NCI-H524 (cell line): Measurements from ENCODE around the gene TLL1.
A peak's percentile ranks its signal among the peaks of the same experiment; 100 is the strongest.

Source experiments
- DNase-seq, 2 experiments: peaks; one replicate each; lab custom pipeline; 2025; lab: John Stamatoyannopoulos, UW

The TLL1 gene

GRCh38 chr4:165894159-165894558, 21.1 kb downstream of the TLL1 start:
- DNase-seq = no peak

DNA sequence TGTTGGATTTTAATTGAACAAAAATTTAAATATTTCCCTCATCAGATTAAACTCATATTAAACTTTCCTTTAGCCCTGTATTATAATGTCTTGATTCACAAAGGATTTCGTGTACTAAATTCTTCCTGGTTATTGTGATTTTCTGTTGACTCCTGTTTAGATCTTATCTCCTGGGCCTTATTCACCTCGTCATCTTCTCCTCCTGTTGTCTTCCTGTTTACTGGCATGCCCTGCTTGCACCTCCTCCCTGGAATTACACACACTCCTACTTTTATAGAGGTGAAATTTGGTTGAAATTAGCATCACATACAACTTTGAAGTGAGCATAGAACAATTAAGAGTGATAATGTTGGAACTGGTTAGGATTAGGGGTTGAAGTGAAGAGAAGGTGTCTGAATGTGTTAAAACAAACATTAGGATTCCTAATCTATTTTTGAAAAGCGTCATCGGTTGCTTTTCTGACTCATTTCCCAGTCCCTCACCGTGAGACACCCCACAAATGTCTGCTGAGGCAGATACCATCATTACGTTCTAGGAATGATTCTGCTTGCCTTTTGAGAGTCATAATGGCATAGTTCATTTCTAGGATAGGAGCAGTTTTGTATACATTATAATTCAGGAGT, 32.5 kb downstream of the TLL1 start:
- no peak for DNase-seq

DNA sequence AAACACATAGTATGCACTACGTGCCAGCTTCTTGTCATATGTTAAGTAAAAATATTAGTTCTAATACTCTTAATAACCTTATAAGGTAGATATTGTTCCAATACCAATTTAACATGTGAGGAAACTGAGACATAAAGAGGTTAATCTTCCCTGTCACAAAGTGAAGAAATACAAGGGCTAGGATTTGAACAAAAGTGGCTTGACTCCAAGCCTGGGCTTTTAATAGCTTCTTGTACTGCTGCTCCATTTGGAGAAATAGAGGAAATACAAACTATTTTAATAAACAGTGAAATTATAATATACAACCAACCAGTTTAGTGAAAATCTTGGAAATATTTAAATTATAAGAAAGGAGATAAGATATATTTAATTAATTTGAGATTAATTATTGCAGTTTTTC, 33.2 kb downstream of the TLL1 start:
- no peak for DNase-seq

DNA sequence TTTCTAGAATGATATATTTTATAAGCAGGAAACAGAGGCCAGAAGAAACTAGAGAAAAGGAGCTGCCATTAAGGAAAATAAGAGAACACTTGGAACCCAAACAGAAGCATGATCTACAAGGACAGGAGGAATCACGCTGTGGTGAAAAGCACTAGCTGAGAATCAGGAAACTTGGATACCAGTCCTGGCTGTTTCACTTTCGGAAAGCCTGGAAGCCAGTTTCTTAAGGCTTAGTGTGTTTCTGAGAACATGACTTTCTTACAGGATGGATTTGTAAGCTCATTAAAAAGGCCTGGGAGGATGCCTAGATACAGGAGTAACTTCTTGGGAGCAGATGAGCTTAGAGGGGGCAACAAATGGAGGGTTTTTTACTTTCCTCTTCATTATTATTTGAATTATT, 36.9 kb downstream of the TLL1 start:
- DNase-seq = no peak

- no peak for DNase-seq
Measured at GRCh38 chr4:165915215-165915614, 42.2 kb downstream of the TLL1 start.

DNA sequence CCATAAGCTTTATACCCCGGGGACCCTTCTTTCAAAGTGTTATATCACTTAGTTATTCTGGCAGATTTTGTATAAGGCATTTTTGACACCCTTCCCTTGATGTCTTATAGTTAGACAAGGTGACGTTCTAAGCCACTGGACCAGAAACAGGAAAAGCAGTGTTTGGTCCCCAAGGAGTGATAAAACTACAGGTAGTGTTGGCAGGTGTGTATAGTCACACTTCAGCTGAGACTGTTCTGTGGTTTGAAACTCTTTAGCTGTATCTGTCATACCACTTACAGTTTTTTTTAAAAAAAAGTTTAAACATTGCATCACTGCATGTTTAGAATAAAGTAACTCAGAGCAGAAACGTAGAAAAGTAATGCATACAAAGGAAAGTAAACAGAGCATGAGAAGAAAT, 48.5 kb downstream of the TLL1 start:
- no peak for DNase-seq

DNA sequence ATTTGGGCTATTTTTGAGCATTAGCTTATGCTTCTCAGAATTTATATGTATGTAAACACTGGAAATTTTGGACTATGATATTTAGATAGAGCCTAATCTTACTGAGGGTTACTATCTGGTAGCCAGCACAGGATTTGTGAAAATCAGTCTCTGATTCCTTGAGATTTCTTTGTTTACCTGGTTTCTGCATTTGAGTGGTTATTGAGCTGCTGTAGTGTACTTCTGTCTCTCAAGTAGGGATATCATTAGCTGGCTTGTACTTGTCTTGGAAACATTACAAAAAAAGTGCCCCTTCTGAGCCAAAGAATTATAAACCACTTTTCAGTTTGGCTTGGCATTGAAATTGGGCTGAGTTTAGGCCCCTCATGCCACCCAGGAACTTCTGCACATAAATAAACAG, 49.7 kb downstream of the TLL1 start:
- peak in 1 of 2 experiments; percentile 20 for DNase-seq

GRCh38 chr4:165926307-165926706, 53.3 kb downstream of the TLL1 start:
- no peak for DNase-seq

- DNase-seq = peak; percentile 1 to 39
Measured at GRCh38 chr4:165927366-165927765, 54.3 kb downstream of the TLL1 start.

DNA sequence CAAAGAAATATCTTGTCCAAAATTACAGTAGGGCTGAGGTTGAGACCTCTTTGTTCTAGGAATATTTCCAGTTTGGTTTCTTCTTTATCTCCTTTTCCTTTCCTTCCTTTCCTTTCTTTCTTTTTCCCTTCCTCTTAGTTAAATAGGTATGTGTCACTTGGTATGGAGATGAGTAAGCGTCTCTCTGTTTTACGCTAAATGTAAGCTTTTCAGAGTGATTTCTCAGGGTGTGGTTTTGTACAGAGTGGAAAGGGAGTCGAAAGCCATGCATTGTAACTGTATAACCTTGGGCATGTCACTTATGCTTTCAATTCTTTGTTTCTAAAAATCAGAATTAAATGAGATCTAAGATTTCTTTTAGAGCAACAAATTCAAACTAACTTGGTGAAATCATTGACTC, 54.8 kb downstream of the TLL1 start:
- DNase-seq = no peak

DNA sequence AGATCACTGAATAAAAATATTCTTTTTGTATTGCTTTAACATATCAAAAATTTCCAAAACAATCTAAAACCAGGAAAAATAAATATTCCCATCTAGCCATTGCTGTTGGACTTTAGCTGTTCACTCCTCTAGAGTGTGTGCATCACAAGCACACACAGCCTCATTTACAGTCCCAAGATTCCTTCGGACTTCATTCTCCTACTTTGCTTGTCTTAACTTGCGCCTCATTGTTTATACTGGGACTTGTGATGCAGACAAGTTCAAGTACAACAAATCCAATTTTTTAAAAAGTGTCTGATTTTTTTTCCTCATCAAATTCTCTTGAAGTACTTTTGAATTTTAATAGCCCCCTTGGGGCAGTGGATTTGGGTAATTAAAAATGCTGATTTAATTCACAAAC, 55.6 kb downstream of the TLL1 start:
- no peak for DNase-seq

DNA sequence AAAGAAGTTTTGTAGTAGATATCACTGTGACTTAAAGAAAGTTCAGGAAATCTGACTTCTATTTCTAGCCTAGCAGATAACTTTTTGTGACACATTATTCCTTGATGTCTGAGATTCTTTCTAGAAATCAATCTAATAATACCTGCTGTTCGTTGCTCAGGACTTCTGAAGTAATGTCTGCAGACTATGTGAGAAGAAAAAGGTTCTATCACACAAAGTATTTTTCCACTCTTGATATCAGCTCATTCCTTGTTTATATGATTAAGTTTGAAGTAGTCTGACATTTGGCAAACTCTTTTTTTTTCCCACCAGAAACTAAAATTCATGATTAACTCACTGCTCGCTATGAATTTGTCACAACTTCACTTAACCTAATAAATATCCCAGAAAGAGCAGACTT, 56.6 kb downstream of the TLL1 start:
- DNase-seq = no peak

GRCh38 chr4:165931741-165932140, 58.7 kb downstream of the TLL1 start:
- DNase-seq = peak in 1 of 2 experiments; percentile 19

DNA sequence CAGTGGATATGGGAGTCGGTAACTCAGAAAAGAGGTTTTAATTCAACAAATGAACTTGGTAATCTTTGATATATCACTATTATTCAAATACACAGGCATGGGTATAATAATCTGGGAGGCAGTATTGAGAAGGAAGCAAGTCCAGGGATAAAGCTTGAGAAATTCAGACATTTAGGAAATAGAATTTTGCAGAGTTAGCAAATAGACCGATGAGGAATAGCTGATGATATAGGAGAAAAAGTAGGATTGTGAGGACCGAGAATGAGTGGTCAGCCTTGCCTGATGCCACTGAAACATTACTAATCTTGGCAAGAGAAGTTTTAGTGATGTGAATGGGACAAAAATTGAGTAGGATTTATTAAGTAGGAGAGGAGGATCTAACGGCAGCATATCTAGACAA, 71.9 kb downstream of the TLL1 start:
- no peak for DNase-seq

DNA sequence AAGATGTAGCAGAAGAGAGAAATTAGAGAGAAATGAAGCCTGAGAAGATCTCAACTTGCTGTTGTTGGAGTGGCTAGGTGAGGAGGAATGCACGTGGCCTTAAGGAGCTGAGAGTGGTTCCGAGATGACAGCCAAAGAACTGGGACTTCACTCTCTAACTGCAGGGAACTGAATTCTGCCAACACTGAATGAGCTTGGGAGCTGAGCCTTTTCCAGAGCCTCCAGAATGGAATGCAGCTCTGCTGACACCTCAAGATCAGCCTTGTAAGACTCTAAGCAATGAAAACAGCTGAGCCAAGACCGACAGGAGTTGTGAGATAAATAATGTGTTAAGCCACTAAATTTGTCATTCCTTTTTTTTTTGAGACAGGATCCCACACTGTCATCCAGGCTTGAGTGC, 73.0 kb downstream of the TLL1 start:
- no peak for DNase-seq

DNA sequence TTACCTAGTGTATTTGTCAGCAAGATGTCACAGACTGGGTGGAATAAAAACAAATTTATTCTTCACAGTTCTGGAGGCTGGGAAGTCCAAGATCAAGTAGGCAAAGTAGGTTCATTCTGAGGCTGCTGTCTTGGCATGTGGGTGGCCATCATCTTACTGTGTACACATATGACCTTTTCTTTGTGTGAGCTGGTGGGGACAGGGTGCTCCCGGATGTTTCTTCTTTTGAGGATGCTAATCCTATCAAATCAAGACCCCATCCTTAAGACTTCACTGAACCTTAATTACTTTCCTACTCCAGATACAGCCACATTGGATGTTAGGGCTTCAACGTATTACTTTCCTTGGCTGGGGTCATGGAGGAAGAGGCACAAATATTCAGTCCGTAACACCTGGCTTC, 74.0 kb downstream of the TLL1 start:
- no peak for DNase-seq

DNA sequence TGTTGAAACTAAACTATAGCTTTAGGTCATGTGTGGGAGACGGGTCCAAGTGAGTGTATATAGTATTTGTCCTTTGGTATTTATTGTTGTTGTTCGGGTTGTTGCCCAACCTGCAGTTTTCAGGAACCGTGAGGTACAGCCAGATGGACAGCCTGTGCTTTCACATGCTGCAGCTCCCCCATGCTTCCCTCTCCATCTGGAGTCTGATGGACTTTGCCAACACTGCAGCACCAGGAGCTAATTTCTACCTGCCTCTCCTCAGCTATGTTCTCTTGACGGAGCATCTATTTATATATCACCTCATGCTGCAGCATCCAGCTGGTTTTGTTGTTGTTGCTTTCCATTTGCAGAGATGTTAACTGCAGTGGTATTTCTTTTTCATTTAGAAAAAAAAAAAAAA, 80.1 kb downstream of the TLL1 start:
- DNase-seq = peak in 1 of 2 experiments; percentile 4

- no peak for DNase-seq
Measured at GRCh38 chr4:165963621-165964020, 90.6 kb downstream of the TLL1 start.

DNA sequence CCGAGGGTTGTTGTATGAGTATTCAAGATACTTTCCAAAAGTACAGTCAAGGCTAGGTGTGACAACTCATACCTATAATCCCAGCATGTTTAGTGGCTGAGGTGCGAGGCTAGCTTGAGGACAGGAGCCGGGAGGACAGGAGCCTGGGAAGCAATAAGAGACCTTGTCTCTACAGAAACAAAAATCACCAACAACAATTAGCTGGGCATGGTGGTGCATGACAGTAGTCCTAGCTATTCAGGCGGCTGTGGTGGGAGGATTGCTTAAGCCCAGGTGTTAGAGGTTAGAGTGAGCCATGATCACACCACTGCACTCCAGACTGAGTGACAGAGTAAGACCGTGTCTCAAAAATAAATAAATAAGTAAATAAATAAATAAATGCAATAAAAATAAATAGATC, 91.6 kb downstream of the TLL1 start:
- DNase-seq = no peak

- no peak for DNase-seq
Measured at GRCh38 chr4:165965503-165965902, 92.5 kb downstream of the TLL1 start.

GRCh38 chr4:165966833-165967232, 93.8 kb downstream of the TLL1 start:
- no peak for DNase-seq

DNA sequence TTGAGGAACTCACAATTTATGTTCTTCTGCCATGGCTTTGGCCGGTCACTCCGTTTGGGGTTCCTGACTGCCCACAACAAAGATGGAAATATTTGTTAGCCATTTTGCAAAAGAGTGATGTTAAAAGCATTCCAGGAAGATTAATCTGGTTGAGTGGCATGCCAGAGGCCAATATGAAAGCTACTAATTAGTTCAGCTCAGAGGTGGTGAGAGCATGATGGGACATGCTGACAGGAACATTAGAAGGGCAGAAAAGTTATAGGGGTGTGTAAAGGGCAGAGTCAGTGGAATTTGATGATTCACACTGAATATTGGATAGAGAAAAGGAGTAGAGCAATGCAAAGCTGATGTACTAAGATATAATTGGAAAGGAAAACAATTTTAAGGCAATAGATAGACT, 94.4 kb downstream of the TLL1 start:
- DNase-seq = peak in 1 of 2 experiments; percentile 22

DNA sequence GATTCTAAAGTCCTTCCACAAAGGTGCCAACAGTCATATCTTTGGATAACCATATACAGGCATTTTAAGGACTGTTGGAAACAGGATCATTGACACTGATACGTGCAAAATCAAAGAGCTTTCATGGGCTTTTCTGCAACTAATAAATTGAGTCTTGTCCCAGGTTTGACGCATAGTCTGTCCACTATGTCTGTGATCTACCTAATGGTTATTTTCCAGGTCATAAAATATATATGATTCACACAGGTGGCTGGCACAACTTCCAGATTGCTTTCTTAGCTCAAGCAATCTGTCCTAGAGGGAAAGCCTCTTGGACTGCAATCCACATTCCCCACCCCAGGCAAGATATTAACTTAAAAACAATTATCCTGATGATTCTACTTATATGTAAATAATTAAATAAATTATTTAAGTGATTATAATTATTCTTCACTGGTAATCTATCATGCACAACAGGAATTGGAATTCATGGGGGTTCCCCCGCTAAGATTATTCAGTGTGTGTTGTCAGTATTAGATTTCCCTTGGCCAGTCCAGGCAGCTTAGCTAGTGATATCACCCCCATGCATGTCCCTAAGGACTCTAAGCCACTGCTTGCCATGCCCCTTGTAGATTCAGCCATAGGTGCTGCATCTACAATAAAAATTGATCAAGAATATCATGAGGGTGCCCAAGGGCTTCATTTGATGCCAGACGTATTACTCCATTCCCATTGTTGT, 97.8 kb downstream of the TLL1 start:
- no peak for DNase-seq

DNA sequence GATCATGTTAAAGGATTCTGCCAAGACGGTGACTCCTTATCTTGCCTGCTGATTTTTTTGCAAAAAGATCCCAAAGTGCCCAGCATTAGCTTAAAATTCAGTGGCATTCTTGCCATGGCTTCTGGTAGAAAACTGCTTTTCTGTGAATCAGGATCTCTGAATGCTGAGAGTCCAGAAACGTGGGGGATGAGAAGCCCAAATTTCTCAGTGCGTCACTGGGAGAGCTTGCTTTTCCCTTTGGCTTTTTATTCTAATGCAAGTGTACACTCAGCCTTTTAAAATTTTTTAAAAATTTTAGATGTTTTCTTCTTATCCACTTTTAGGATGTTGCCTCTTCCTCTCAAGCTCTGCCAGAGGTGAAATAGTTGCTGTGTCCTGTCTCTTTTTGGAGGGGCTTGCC, 98.4 kb downstream of the TLL1 start:
- no peak for DNase-seq
